ENCODE data around the gene TAMALIN.

TAMALIN gene

GRCh38 chr12:52038447-52038846 is 31.7 kb downstream of the TAMALIN start:
- no peak for TF ChIP-seq CTCF (conservative IDR thresholded peaks at IDR 0.05)
- H3K27ac ChIP-seq, result peak overlapping the region; percentile 90

GRCh38 chr12:52041035-52041434 is 34.3 kb downstream of the TAMALIN start:
- H3K27ac ChIP-seq, result no peak overlapping the region
- no peak for TF ChIP-seq CTCF (conservative IDR thresholded peaks at IDR 0.05)

- TF ChIP-seq CTCF (conservative IDR thresholded peaks at IDR 0.05), result no peak
- H3K27ac ChIP-seq, result no peak overlapping the region
Measured at GRCh38 chr12:52041695-52042123, 35.0 kb downstream of the TAMALIN start.

- no peak for TF ChIP-seq CTCF (conservative IDR thresholded peaks at IDR 0.05)
- peak overlapping the region; percentile 52 for H3K27ac ChIP-seq
Measured at GRCh38 chr12:52042706-52043385, 36.1 kb downstream of the TAMALIN start.

- TF ChIP-seq CTCF (conservative IDR thresholded peaks at IDR 0.05), result no peak
- H3K27ac ChIP-seq, result peak overlapping the region; percentile 52
Measured at GRCh38 chr12:52043386-52044212, 36.9 kb downstream of the TAMALIN start.

GRCh38 chr12:52044292-52044983 is 37.7 kb downstream of the TAMALIN start:
- TF ChIP-seq CTCF (conservative IDR thresholded peaks at IDR 0.05), result no peak
- H3K27ac ChIP-seq, result peak overlapping the region; percentile 52

GRCh38 chr12:52045794-52046199 is 39.1 kb downstream of the TAMALIN start:
- H3K27ac ChIP-seq, result peak overlapping the region; percentile 5; the same call in 1 of the 2 replicates
- TF ChIP-seq CTCF (conservative IDR thresholded peaks at IDR 0.05), result no peak

Measured in VCaP (cell line).